ENCODE data around the gene OSCAR. TPM values are rescaled to one million over a fixed set of nuclear protein-coding genes. Genes with fewer than 3 reads are reported as not detected.

The OSCAR gene
- total RNA-seq, 4 donors from 2014 or later: 0.29 to 3.0 (median 0.69) TPM; not detected in 1

DNA sequence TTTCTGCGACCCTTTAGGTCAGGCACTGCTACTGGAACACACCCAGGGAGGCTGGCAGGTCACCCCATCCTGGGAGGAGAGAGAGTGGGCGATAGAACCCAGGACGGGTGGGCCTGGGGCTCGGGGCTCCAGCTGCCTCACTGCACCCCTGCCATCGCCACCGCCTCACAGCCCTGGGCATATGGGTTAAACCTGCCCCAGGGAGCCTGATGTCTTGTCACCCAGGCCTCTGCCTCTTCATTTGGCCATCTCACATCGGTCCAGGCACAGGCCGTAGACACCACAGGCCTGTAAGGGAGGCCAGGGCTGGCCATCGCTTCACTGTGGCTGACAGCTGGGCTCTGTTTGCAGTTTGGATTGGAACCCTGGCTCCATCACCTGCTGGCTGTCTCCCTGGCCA lies 25.1 kb upstream of the OSCAR start:
- Histone ChIP-seq H3K27ac (no peak overlapping the region), H3K4me1 (no peaks in the 10 kb centered on the region), H3K27me3 (no peaks in the 10 kb centered on the region), H3K9me3 (no peaks in the 10 kb centered on the region), H3K4me3 (no peak overlapping the region), H3K36me3 (peaks cover 2 to 89% of the 10 kb centered on the region in 2 donors)
- intact Hi-C loops (cut with DNase I; ENCODE audit: low total_unique reads): no loop called here
- DNase-seq: no peak
- in situ Hi-C loops (cut with MboI; ENCODE audit: low sequenced_read_pairs in 4 of 4): no loop called here
- ATAC-seq: no peak
- TF ChIP-seq POLR2A (IDR thresholded peaks at IDR 0.05): no peak
- no peak for TF ChIP-seq CTCF (IDR thresholded peaks at IDR 0.05 in 4 of 5, conservative IDR thresholded peaks at IDR 0.05 in 1 of 5)

GRCh38 chr19:54124393-54124792 lies 23.8 kb upstream of the OSCAR start:
- no peak for ATAC-seq
- peaks cover 2 to 97% of the 10 kb centered on the region in 2 donors for H3K36me3 ChIP-seq
- intact Hi-C loops (cut with DNase I; ENCODE audit: low total_unique reads): no loop called here

DNA sequence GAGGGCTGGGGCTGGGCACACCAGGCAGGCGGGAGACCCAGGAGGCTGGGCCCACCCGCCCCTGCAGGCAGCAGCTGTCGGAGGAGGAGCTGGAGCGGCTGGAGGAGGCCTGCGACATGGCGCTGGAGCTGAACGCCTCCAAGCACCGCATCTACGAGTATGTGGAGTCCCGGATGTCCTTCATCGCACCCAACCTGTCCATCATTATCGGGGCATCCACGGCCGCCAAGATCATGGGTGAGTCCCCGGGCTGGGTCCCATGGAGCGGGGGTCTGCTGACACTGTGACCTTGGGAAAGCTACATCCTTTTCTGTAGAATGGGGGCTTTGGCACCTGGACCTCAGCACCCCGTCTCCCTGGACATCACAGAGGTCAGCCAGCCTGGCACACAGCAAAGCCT lies 23.1 kb upstream of the OSCAR start:
- no peaks in the 10 kb centered on the region for H3K9me3 ChIP-seq
- in situ Hi-C loops (cut with MboI; ENCODE audit: low sequenced_read_pairs in 4 of 4): loop anchor here in 1 of 4 donors (25.0 kb wide), 1 partner anchor 989 kb away; the partner anchor contains the start of gene PPP1R12C
- no peak for ATAC-seq
- no peaks in the 10 kb centered on the region for H3K27me3 ChIP-seq
- no peak for DNase-seq
- H3K27ac ChIP-seq: no peak overlapping the region
- intact Hi-C loops (cut with DNase I; ENCODE audit: low total_unique reads): no loop called here
- H3K4me3 ChIP-seq: no peak overlapping the region
- H3K36me3 ChIP-seq: peaks cover 2 to 95% of the 10 kb centered on the region in 2 donors
- TF ChIP-seq POLR2A (IDR thresholded peaks at IDR 0.05): no peak
- H3K4me1 ChIP-seq: no peaks in the 10 kb centered on the region

More at GRCh38 chr19:54124393-54124792, 23.8 kb upstream of the OSCAR start:
- in situ Hi-C loops (cut with MboI; ENCODE audit: low sequenced_read_pairs in 4 of 4): loop anchor here in 1 of 4 donors (25.0 kb wide), 1 partner anchor 988 kb away; the partner anchor contains the start of gene PPP1R12C
- Histone ChIP-seq H3K4me1 (no peaks in the 10 kb centered on the region), H3K9me3 (no peaks in the 10 kb centered on the region), H3K27me3 (no peaks in the 10 kb centered on the region), H3K27ac (no peak overlapping the region), H3K4me3 (no peak overlapping the region)
- no peak for DNase-seq
- TF ChIP-seq POLR2A (IDR thresholded peaks at IDR 0.05) (no peak), CTCF (IDR thresholded peaks at IDR 0.05 in 4 of 5, conservative IDR thresholded peaks at IDR 0.05 in 1 of 5) (no peak)

- Histone ChIP-seq H3K9me3 (no peaks in the 10 kb centered on the region), H3K27me3 (no peaks in the 10 kb centered on the region), H3K4me3 (no peak overlapping the region), H3K27ac (no peak overlapping the region), H3K4me1 (peaks cover 9 to 10% of the 10 kb centered on the region in 2 donors), H3K36me3 (peaks cover 0 to 75% of the 10 kb centered on the region in 2 donors)
- no peak for DNase-seq
- ATAC-seq: no peak
- in situ Hi-C loops (cut with MboI; ENCODE audit: low sequenced_read_pairs in 4 of 4) (loop anchor here in 1 of 4 donors (25.0 kb wide), 1 partner anchor 991 kb away; the partner anchor contains the start of gene PPP1R12C), intact Hi-C loops (cut with DNase I; ENCODE audit: low total_unique reads) (no loop called here)
- TF ChIP-seq CTCF (IDR thresholded peaks at IDR 0.05 in 4 of 5, conservative IDR thresholded peaks at IDR 0.05 in 1 of 5): no peak
- TF ChIP-seq POLR2A (IDR thresholded peaks at IDR 0.05): no peak
Observed at GRCh38 chr19:54121259-54121658, 20.7 kb upstream of the OSCAR start.

GRCh38 chr19:54115109-54116063 lies 14.8 kb upstream of the OSCAR start, which contains the start of the genes PRPF31 and TFPT:
Gene PRPF31 (plus strand): TSS chr19:54115754. CDS start chr19:54118279, 2,525 bp downstream.
Gene TFPT (minus strand): TSS chr19:54115657. CDS start chr19:54115269, 388 bp downstream.
- Histone ChIP-seq H3K4me3 (peak within 1 kb of the TSS; percentile 69 to 98 (median 91)), H3K4me1 (peaks cover 21% of the 10 kb centered on the region in 2 donors), H3K27me3 (no peaks in the 10 kb centered on the region), H3K27ac (peak within 1 kb of the TSS; percentile 87 to 99 (median 90)), H3K36me3 (peaks cover 0 to 31% of the 10 kb centered on the region in 2 donors), H3K9me3 (no peaks in the 10 kb centered on the region)
- in situ Hi-C loops (cut with MboI; ENCODE audit: low sequenced_read_pairs in 4 of 4): loop anchor here in 1 of 4 donors (10.0 to 25.0 kb wide), 2 partner anchors 141 to 997 kb away; partner anchors contain the start of gene PPP1R12C
- ATAC-seq: peak; percentile 95 to 97
- peak; percentile 94 to 95 for DNase-seq
- TF ChIP-seq CTCF (IDR thresholded peaks at IDR 0.05 in 4 of 5, conservative IDR thresholded peaks at IDR 0.05 in 1 of 5): peak in 1 of 5 experiments; percentile 24
- TF ChIP-seq POLR2A (IDR thresholded peaks at IDR 0.05): peak; percentile 63 to 76
- intact Hi-C loops (cut with DNase I; ENCODE audit: low total_unique reads): loop anchor here (1.0 kb wide), 4 partner anchors 13 to 349 kb away; partner anchors contain the start of gene NDUFA3

Measured in gastrocnemius medialis (tissue), 4 donors.